ENCODE measurements around the gene IL3RA. TPM values are rescaled to one million over a fixed set of nuclear protein-coding genes. Genes with fewer than 3 reads are reported as not detected.

Gene IL3RA
- total RNA-seq, 1 experiment from 2014 or later, result 0.26 TPM

DNA sequence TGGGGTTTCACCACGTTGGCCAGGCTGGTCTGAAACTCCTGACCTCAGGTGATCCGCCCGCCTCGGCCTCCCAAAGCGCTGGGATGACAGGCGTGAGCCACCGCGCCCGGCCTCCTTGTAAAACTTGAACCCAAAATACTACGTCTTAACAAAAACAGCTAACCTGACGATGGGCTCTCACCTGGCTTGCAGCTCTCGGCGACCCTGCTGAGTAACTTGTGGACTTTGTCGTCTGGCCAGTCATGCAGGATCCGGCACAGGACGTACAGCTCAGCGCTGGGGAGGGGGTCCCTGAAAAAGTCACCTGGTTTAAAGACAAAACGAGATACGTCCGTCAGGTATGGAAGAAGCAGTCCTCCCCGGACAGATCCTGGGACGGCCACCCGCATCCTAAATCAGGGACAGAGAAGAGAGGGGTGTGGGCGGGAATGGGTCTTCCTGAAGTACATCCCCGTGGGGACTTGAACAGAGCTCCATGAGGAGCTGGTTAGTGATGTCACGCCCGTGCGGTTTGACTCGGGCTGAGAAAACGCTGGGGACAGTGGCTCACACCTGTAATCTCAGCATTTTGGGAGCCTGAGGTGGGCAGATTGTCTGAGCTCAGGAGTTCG, 76.1 kb downstream of the IL3RA start (continued):
- TF ChIP-seq ZNF138 (CRISPR knock-in tag; conservative IDR thresholded peaks at IDR 0.05), result no peak
- no peak for TF ChIP-seq JAZF1 (CRISPR knock-in tag; IDR thresholded peaks at IDR 0.05)
- no peak for TF ChIP-seq FOXJ3 (CRISPR knock-in tag; IDR thresholded peaks at IDR 0.05; ENCODE audit: borderline replicate concordance)
- TF ChIP-seq HMGA2 (CRISPR knock-in tag; IDR thresholded peaks at IDR 0.05), result no peak
- TF ChIP-seq, protein P1, sequence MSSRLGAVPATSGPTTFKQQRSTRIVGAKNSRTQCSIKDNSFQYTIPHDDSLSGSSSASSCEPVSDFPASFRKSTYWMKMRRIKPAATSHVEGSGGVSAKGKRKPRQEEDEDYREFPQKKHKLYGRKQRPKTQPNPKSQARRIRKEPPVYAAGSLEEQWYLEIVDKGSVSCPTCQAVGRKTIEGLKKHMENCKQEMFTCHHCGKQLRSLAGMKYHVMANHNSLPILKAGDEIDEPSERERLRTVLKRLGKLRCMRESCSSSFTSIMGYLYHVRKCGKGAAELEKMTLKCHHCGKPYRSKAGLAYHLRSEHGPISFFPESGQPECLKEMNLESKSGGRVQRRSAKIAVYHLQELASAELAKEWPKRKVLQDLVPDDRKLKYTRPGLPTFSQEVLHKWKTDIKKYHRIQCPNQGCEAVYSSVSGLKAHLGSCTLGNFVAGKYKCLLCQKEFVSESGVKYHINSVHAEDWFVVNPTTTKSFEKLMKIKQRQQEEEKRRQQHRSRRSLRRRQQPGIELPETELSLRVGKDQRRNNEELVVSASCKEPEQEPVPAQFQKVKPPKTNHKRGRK (CRISPR knock-in tag; IDR thresholded peaks at IDR 0.05; ENCODE audit: borderline replicate concordance), result no peak
- no peak for TF ChIP-seq NFYB (CRISPR knock-in tag; conservative IDR thresholded peaks at IDR 0.05; ENCODE audit: low read depth)
- no peak for TF ChIP-seq KAT7 (CRISPR knock-in tag; IDR thresholded peaks at IDR 0.05; ENCODE audit: borderline replicate concordance)
- TF ChIP-seq, protein P2, sequence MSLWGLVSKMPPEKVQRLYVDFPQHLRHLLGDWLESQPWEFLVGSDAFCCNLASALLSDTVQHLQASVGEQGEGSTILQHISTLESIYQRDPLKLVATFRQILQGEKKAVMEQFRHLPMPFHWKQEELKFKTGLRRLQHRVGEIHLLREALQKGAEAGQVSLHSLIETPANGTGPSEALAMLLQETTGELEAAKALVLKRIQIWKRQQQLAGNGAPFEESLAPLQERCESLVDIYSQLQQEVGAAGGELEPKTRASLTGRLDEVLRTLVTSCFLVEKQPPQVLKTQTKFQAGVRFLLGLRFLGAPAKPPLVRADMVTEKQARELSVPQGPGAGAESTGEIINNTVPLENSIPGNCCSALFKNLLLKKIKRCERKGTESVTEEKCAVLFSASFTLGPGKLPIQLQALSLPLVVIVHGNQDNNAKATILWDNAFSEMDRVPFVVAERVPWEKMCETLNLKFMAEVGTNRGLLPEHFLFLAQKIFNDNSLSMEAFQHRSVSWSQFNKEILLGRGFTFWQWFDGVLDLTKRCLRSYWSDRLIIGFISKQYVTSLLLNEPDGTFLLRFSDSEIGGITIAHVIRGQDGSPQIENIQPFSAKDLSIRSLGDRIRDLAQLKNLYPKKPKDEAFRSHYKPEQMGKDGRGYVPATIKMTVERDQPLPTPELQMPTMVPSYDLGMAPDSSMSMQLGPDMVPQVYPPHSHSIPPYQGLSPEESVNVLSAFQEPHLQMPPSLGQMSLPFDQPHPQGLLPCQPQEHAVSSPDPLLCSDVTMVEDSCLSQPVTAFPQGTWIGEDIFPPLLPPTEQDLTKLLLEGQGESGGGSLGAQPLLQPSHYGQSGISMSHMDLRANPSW (CRISPR knock-in tag; conservative IDR thresholded peaks at IDR 0.05; ENCODE audit: low read depth), result no peak
- TF ChIP-seq MYBL2 (CRISPR knock-in tag; IDR thresholded peaks at IDR 0.05), result no peak

DNA sequence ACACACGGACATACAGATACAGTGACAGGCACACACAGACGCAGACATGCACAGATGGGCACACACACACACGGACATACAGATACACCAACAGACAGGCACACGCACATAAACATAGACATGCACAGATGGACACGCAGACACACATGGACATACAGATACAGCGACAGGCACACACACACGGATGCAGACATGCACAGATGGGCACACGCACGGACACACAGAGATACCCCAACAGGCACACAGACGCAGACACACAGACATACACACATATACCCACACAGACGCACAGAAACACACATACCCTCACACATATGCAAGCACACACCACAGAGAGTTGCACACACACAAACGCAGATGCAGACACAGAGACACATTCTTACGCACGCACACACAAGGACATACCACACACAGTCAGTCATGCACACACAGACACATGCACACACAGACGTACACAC, 79.8 kb downstream of the IL3RA start:
- ATAC-seq, result no peak
- ChIA-PET CTCF (no interaction called here), POLR2A (no interaction called here)
- H3K27me3 Mint-ChIP-seq (ENCODE audit: low read depth), result no peaks in the 10 kb centered on the region
- DNase-seq (ENCODE audit: low spot score), result no peak
- no peaks in the 10 kb centered on the region for H3K9me3 Mint-ChIP-seq
- no peak overlapping the region for H3K4me3 Mint-ChIP-seq
- peaks cover 47% of the 10 kb centered on the region for H3K36me3 Mint-ChIP-seq
- peaks cover 12% of the 10 kb centered on the region for H3K4me1 Mint-ChIP-seq
- no peak overlapping the region for H3K27ac Mint-ChIP-seq
- TF ChIP-seq CBFB (CRISPR knock-in tag; IDR thresholded peaks at IDR 0.05; ENCODE audit: low read depth) (no peak), ZNF671 (CRISPR knock-in tag; IDR thresholded peaks at IDR 0.05) (no peak), ZNF317 (CRISPR knock-in tag; IDR thresholded peaks at IDR 0.05; ENCODE audit: borderline replicate concordance, low read depth) (no peak), NFE2L1 (CRISPR knock-in tag; IDR thresholded peaks at IDR 0.05) (no peak; the same call in 1 of the 2 replicates), SMAD4 (CRISPR knock-in tag; IDR thresholded peaks at IDR 0.05) (no peak), ESRRA (CRISPR knock-in tag; IDR thresholded peaks at IDR 0.05; ENCODE audit: borderline replicate concordance) (no peak), ZNF263 (CRISPR knock-in tag; IDR thresholded peaks at IDR 0.05; ENCODE audit: low read depth) (no peak)
- TF ChIP-seq, protein P3, sequence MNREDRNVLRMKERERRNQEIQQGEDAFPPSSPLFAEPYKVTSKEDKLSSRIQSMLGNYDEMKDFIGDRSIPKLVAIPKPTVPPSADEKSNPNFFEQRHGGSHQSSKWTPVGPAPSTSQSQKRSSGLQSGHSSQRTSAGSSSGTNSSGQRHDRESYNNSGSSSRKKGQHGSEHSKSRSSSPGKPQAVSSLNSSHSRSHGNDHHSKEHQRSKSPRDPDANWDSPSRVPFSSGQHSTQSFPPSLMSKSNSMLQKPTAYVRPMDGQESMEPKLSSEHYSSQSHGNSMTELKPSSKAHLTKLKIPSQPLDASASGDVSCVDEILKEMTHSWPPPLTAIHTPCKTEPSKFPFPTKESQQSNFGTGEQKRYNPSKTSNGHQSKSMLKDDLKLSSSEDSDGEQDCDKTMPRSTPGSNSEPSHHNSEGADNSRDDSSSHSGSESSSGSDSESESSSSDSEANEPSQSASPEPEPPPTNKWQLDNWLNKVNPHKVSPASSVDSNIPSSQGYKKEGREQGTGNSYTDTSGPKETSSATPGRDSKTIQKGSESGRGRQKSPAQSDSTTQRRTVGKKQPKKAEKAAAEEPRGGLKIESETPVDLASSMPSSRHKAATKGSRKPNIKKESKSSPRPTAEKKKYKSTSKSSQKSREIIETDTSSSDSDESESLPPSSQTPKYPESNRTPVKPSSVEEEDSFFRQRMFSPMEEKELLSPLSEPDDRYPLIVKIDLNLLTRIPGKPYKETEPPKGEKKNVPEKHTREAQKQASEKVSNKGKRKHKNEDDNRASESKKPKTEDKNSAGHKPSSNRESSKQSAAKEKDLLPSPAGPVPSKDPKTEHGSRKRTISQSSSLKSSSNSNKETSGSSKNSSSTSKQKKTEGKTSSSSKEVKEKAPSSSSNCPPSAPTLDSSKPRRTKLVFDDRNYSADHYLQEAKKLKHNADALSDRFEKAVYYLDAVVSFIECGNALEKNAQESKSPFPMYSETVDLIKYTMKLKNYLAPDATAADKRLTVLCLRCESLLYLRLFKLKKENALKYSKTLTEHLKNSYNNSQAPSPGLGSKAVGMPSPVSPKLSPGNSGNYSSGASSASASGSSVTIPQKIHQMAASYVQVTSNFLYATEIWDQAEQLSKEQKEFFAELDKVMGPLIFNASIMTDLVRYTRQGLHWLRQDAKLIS (CRISPR knock-in tag; IDR thresholded peaks at IDR 0.05; ENCODE audit: borderline replicate concordance), result no peak
- TF ChIP-seq, protein P4, sequence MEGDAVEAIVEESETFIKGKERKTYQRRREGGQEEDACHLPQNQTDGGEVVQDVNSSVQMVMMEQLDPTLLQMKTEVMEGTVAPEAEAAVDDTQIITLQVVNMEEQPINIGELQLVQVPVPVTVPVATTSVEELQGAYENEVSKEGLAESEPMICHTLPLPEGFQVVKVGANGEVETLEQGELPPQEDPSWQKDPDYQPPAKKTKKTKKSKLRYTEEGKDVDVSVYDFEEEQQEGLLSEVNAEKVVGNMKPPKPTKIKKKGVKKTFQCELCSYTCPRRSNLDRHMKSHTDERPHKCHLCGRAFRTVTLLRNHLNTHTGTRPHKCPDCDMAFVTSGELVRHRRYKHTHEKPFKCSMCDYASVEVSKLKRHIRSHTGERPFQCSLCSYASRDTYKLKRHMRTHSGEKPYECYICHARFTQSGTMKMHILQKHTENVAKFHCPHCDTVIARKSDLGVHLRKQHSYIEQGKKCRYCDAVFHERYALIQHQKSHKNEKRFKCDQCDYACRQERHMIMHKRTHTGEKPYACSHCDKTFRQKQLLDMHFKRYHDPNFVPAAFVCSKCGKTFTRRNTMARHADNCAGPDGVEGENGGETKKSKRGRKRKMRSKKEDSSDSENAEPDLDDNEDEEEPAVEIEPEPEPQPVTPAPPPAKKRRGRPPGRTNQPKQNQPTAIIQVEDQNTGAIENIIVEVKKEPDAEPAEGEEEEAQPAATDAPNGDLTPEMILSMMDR (IDR thresholded peaks at IDR 0.05), result no peak
- TF ChIP-seq, protein P5, sequence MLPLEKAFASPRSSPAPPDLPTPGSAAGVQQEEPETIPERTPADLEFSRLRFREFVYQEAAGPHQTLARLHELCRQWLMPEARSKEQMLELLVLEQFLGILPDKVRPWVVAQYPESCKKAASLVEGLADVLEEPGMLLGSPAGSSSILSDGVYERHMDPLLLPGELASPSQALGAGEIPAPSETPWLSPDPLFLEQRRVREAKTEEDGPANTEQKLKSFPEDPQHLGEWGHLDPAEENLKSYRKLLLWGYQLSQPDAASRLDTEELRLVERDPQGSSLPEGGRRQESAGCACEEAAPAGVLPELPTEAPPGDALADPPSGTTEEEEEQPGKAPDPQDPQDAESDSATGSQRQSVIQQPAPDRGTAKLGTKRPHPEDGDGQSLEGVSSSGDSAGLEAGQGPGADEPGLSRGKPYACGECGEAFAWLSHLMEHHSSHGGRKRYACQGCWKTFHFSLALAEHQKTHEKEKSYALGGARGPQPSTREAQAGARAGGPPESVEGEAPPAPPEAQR (CRISPR knock-in tag; IDR thresholded peaks at IDR 0.05), result no peak
- TF ChIP-seq, protein P6, sequence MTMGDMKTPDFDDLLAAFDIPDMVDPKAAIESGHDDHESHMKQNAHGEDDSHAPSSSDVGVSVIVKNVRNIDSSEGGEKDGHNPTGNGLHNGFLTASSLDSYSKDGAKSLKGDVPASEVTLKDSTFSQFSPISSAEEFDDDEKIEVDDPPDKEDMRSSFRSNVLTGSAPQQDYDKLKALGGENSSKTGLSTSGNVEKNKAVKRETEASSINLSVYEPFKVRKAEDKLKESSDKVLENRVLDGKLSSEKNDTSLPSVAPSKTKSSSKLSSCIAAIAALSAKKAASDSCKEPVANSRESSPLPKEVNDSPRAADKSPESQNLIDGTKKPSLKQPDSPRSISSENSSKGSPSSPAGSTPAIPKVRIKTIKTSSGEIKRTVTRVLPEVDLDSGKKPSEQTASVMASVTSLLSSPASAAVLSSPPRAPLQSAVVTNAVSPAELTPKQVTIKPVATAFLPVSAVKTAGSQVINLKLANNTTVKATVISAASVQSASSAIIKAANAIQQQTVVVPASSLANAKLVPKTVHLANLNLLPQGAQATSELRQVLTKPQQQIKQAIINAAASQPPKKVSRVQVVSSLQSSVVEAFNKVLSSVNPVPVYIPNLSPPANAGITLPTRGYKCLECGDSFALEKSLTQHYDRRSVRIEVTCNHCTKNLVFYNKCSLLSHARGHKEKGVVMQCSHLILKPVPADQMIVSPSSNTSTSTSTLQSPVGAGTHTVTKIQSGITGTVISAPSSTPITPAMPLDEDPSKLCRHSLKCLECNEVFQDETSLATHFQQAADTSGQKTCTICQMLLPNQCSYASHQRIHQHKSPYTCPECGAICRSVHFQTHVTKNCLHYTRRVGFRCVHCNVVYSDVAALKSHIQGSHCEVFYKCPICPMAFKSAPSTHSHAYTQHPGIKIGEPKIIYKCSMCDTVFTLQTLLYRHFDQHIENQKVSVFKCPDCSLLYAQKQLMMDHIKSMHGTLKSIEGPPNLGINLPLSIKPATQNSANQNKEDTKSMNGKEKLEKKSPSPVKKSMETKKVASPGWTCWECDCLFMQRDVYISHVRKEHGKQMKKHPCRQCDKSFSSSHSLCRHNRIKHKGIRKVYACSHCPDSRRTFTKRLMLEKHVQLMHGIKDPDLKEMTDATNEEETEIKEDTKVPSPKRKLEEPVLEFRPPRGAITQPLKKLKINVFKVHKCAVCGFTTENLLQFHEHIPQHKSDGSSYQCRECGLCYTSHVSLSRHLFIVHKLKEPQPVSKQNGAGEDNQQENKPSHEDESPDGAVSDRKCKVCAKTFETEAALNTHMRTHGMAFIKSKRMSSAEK (CRISPR knock-in tag; IDR thresholded peaks at IDR 0.05; ENCODE audit: borderline replicate concordance), result no peak
